B cell (primary cell): Measurements from ENCODE around the gene PRKCZ. TPM values are rescaled to one million over a fixed set of nuclear protein-coding genes. Genes with fewer than 3 reads are reported as not detected.

ENCODE experiments used
- ATAC-seq: fragments of 200-7000 bp; cut with Tn5 transposase; one replicate; pipeline ENCODE4 v1.10.0; 2021; ENCODE audit warnings: low read depth, mild to moderate bottlenecking, moderate number of reproducible peaks, moderate library complexity
- CTCF ChIA-PET: fragments of 350-600 bp; sonication (Branson Sonifier 250); formaldehyde crosslinking; loops from one replicate; lab custom pipeline; 2021; ENCODE audit warnings: antibody characterized with exemption, inconsistent platforms; lab: Charles Lee
- POLR2A ChIA-PET: fragments of 350-600 bp; sonication (Branson Sonifier 250); formaldehyde crosslinking; loops from one replicate; lab custom pipeline; 2021; ENCODE audit warnings: antibody characterized with exemption; lab: Charles Lee
- DNase-seq: peaks from one replicate; pipeline ENCODE4 v3.0.0; 2013
- H2AFZ ChIP-seq: 2 replicates; pipeline ENCODE4 v1.6.1; 2012; ENCODE audit warnings: mild to moderate bottlenecking, low read depth, low read length; ENCODE audit not compliant: insufficient read depth, poor library complexity, severe bottlenecking
- H3K27ac ChIP-seq, 2 donors: 1 replicate in 1 of 2; 2 replicates in 1 of 2; pipeline ENCODE4 v1.5.1; 2012 to 2013; ENCODE audit warnings: low read length in 2 of 2, mild to moderate bottlenecking in 2 of 2, moderate library complexity in 1 of 2
- H3K27me3 ChIP-seq, 4 experiments: fragments of 200-600 bp in 1 of 4; sonication (generic) in 1 of 4; replicated peaks in 1 of 4; 1 replicate in 2 of 4; 2 replicates in 2 of 4; pipeline versions ENCODE4 v1.6.1 to v1.7.0; 2013 to 2016; ENCODE audit warnings: low read length in 3 of 4, mild to moderate bottlenecking in 2 of 4, mixed read lengths in 1 of 4, moderate library complexity in 1 of 4; ENCODE audit not compliant: insufficient read depth in 4 of 4, control insufficient read depth in 3 of 4; ENCODE audit errors: control extremely low read depth in 1 of 4
- H3K36me3 ChIP-seq, 2 experiments: replicated peaks in 1 of 2; 1 replicate in 1 of 2; 2 replicates in 1 of 2; pipeline versions ENCODE4 v1.6.1 to v1.7.1; 2013; ENCODE audit warnings: low read length in 1 of 2; ENCODE audit not compliant: insufficient read depth in 2 of 2, control insufficient read depth in 1 of 2; ENCODE audit errors: control extremely low read depth in 1 of 2, extremely low read depth in 1 of 2
- H3K4me1 ChIP-seq, 2 donors: fragments of 200-600 bp in 1 of 2; sonication (generic) in 1 of 2; 1 replicate in 1 of 2; 2 replicates in 1 of 2; pipeline versions ENCODE4 v1.5.1 to v1.6.1; 2013 to 2017; ENCODE audit warnings: low read length in 2 of 2; ENCODE audit not compliant: control insufficient read depth in 2 of 2, insufficient read depth in 2 of 2
- H3K4me2 ChIP-seq: replicated peaks from 2 replicates; pipeline ENCODE3; 2012; ENCODE audit warnings: mild to moderate bottlenecking, low read depth, low read length; ENCODE audit not compliant: poor library complexity, severe bottlenecking
- H3K4me3 ChIP-seq, 5 experiments: fragments of 200-600 bp in 1 of 5; sonication (generic) in 1 of 5; 1 replicate in 3 of 5; 2 replicates in 2 of 5; pipeline versions ENCODE4 v1.5.1 to v1.7.0; 2011 to 2016; ENCODE audit warnings: low read length in 4 of 5, mild to moderate bottlenecking in 4 of 5, low read depth in 2 of 5, control low read depth in 1 of 5, moderate library complexity in 1 of 5; ENCODE audit not compliant: insufficient read depth in 1 of 5; ENCODE audit errors: control extremely low read depth in 1 of 5, extremely low read depth in 1 of 5
- H3K79me2 ChIP-seq: fragments of 200-600 bp; sonication (generic); one replicate; pipeline ENCODE4 v1.6.0; 2016; ENCODE audit warnings: low read length; ENCODE audit not compliant: control insufficient read depth, insufficient read depth
- H3K9ac ChIP-seq: fragments of 200-600 bp; sonication (generic); 2 replicates; pipeline ENCODE4 v1.6.1; 2017; ENCODE audit warnings: mild to moderate bottlenecking, low read length, moderate library complexity
- H3K9me3 ChIP-seq, 3 donors: one replicate each; pipeline versions ENCODE4 v1.6.1 to v1.7.1; 2013; ENCODE audit warnings: low read length in 2 of 3; ENCODE audit not compliant: control insufficient read depth in 2 of 3, insufficient read depth in 1 of 3; ENCODE audit errors: control extremely low read depth in 1 of 3
- H4K20me1 ChIP-seq: 2 replicates; pipeline ENCODE4 v1.6.0; 2012; ENCODE audit warnings: mild to moderate bottlenecking, low read length; ENCODE audit not compliant: insufficient read depth, control insufficient read depth, poor library complexity, severe bottlenecking
- H3K27ac Mint-ChIP-seq: one replicate; pipeline ENCODE4 v1.8.0; 2021; ENCODE audit warnings: mixed read lengths
- H3K27me3 Mint-ChIP-seq: one replicate; pipeline ENCODE4 v1.8.0; 2021; ENCODE audit warnings: mixed read lengths
- H3K4me1 Mint-ChIP-seq: one replicate; pipeline ENCODE4 v1.8.0; 2021; ENCODE audit warnings: mixed read lengths
- H3K4me3 Mint-ChIP-seq: one replicate; pipeline ENCODE4 v1.8.0; 2021; ENCODE audit warnings: mixed read lengths
- H3K9me3 Mint-ChIP-seq: one replicate; pipeline ENCODE4 v1.8.0; 2022; ENCODE audit warnings: mixed read lengths; ENCODE audit not compliant: insufficient read depth
- CTCF ChIP-seq: fragments of 200-600 bp; IDR thresholded peaks from one replicate; pipeline ENCODE4 v1.8.0; 2022; ENCODE audit warnings: antibody characterized with exemption, mild to moderate bottlenecking
- EZH2 ChIP-seq: IDR thresholded peaks from 2 replicates; pipeline ENCODE4 v1.6.1; 2012; ENCODE audit warnings: borderline replicate concordance, low read depth, mild to moderate bottlenecking, moderate library complexity, low read length; ENCODE audit not compliant: insufficient read depth, poor library complexity, severe bottlenecking
- WGBS: methylation state at CpG from one replicate; pipeline ENCODE4 v1.1.5; 2013; ENCODE audit warnings: missing lambda C conversion rate; ENCODE audit not compliant: insufficient coverage; 5-methylcytosine and 5-hydroxymethylcytosine counted together
- intact Hi-C: fragments of 100-400 bp; cut with micrococcal nuclease; formaldehyde crosslinking; loops from one replicate; pipeline ENCODE4 v1.10.0; 2022
- polyA plus RNA-seq: library from polyadenylated mRNA; depleted of rRNA; stranded (reverse); fragments of >200 nt; gene quantifications from 2 replicates; pipeline ENCODE4 v1.2.3, GENCODE V29; 2012
- total RNA-seq, 2 donors: library from RNA; stranded (reverse); fragments of 120-200 nt in 1 of 2; gene quantifications; 1 replicate in 1 of 2; 2 replicates in 1 of 2; pipeline versions ENCODE4 v1.2.3 to v1.2.4, GENCODE V29; 2013 to 2022

The PRKCZ gene
- total and polyA plus RNA-seq, 2 donors (not counting 1 experiment from before 2014, with no cell fraction given), result 17.9 to 53.2 TPM

- Histone ChIP-seq H3K4me3 (no peak overlapping the region), H3K9ac (no peak overlapping the region), H3K4me2 (no peak overlapping the region), H3K27me3 (no peaks in the 10 kb centered on the region), H3K27ac (no peak overlapping the region), H3K4me1 (peaks cover 8 to 11% of the 10 kb centered on the region in 2 donors), H3K9me3 (no peaks in the 10 kb centered on the region), H3K36me3 (peaks cover 0 to 6% of the 10 kb centered on the region in 2 experiments), H4K20me1 (no peaks in the 10 kb centered on the region), H2AFZ (no peak overlapping the region), H3K79me2 (no peaks in the 10 kb centered on the region)
- ChIA-PET CTCF (interaction anchor here (1.7 kb wide), 1 partner anchor 22 kb away, joined by 8 read pairs; no protein-coding TSS in a partner anchor), POLR2A (interaction anchor here (0.6 kb wide), 1 partner anchor 31 kb away, joined by 3 read pairs; no protein-coding TSS in a partner anchor)
- DNase-seq, result no peak
- ATAC-seq, result no peak
- intact Hi-C loops, result no loop called here
- no peaks in the 10 kb centered on the region for H3K9me3 Mint-ChIP-seq
- no peak overlapping the region for H3K27ac Mint-ChIP-seq
- no peak overlapping the region for H3K4me3 Mint-ChIP-seq
- TF ChIP-seq EZH2 (no peak), CTCF (no peak)
- 100% methylated on average over 4 of the region's 6 CpGs for WGBS
- no peaks in the 10 kb centered on the region for H3K27me3 Mint-ChIP-seq
- no peaks in the 10 kb centered on the region for H3K4me1 Mint-ChIP-seq
Measured at GRCh38 chr1:2151911-2152310, 101.7 kb downstream of the PRKCZ start.

GRCh38 chr1:2152954-2153353 lies 102.7 kb downstream of the PRKCZ start:
- no peaks in the 10 kb centered on the region for H4K20me1 ChIP-seq
- no peak overlapping the region for H2AFZ ChIP-seq
- H3K9me3 ChIP-seq, result no peaks in the 10 kb centered on the region
- CTCF ChIA-PET, result no interaction called here
- intact Hi-C loops, result no loop called here
- ATAC-seq (no peak), DNase-seq (no peak)
- 99% methylated on average over 11 of the region's 11 CpGs for WGBS
- Mint-ChIP-seq H3K4me3 (no peak overlapping the region), H3K4me1 (no peaks in the 10 kb centered on the region), H3K27me3 (no peaks in the 10 kb centered on the region), H3K9me3 (no peaks in the 10 kb centered on the region), H3K27ac (no peak overlapping the region)
- H3K27ac ChIP-seq, result no peak overlapping the region
- H3K36me3 ChIP-seq, result peaks cover 0 to 5% of the 10 kb centered on the region in 2 experiments
- POLR2A ChIA-PET, result no interaction called here
- no peak overlapping the region for H3K9ac ChIP-seq
- TF ChIP-seq CTCF (no peak), EZH2 (no peak)
- H3K27me3 ChIP-seq, result no peaks in the 10 kb centered on the region
- no peaks in the 10 kb centered on the region for H3K79me2 ChIP-seq
- no peak overlapping the region for H3K4me3 ChIP-seq
- H3K4me1 ChIP-seq, result peaks cover 8 to 11% of the 10 kb centered on the region in 2 donors
- no peak overlapping the region for H3K4me2 ChIP-seq
